ENCODE data around the gene GPD1. TPM values are rescaled to one million over a fixed set of nuclear protein-coding genes. Genes with fewer than 3 reads are reported as not detected.

Gene GPD1
- total RNA-seq, 4 donors from 2014 or later, result 9.2 to 22.1 (median 11.3) TPM; not detected in 1

DNA sequence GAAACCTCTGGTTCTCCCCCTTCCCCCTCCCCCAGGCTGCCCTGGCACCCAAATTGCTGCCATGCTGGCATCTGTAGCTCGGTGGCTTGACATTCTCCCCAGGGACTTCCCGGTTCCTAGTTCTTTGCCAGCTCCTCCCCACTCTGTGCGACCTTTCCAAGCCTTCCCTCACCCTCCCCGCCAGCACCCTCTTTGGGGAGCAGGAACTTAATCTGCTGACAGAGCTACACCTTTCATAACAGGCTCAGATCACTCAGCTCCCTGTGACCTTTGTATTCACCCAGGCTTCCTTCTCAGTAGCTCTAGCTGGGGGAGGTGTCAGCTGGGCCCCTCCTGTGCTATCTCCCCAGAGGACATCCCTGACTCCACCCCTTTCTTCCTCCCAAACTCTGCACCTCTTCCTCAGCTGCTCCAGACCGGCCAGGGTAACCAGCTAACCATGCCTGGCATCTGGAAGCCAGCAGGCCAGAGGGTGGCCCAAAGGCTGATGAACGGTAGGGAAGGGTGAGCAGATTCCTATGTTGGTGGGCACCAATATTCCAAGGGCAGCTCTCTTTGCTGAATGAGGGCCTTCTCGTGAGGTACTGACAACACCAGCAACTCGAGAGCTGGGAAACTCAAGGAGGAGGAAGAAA, 6.4 kb downstream of the GPD1 start:
- in situ Hi-C loops (cut with MboI; ENCODE audit: low pct_ligation_motif_present in 1 of 4, low pct_unique_long_range_greater_than_20kb in 1 of 4, low sequenced_read_pairs in 3 of 4) (loop anchor here in 1 of 4 donors (10.0 kb wide), 1 partner anchor 55 kb away; the partner anchor contains the start of gene CERS5), intact Hi-C loops (cut with DNase I; ENCODE audit: low total_unique reads) (no loop called here)
- no peaks in the 10 kb centered on the region for H3K36me3 ChIP-seq
- peak overlapping the region in 2 of 4 donors; percentile 8 to 33 for H3K4me3 ChIP-seq
- H3K4me1 ChIP-seq, result peaks cover 31 to 43% (median 40%) of the 10 kb centered on the region in 4 donors
- peak overlapping the region; percentile 87 to 97 (median 93) for H3K27ac ChIP-seq
- no peaks in the 10 kb centered on the region for H3K9me3 ChIP-seq
- H3K27me3 ChIP-seq, result no peaks in the 10 kb centered on the region
- peak; percentile 78 for DNase-seq
- no peak for TF ChIP-seq POLR2A (IDR thresholded peaks at IDR 0.05)
- peak in 2 of 3 donors; percentile 28 to 41 for TF ChIP-seq POLR2AphosphoS5 (IDR thresholded peaks at IDR 0.05)
- 23% methylated on average over 8 of the region's 8 CpGs; no CpG with 5 or more reads in 1 of the 2 donors for WGBS, 2 donors (ENCODE audit: low coverage in 1 of 2)

DNA sequence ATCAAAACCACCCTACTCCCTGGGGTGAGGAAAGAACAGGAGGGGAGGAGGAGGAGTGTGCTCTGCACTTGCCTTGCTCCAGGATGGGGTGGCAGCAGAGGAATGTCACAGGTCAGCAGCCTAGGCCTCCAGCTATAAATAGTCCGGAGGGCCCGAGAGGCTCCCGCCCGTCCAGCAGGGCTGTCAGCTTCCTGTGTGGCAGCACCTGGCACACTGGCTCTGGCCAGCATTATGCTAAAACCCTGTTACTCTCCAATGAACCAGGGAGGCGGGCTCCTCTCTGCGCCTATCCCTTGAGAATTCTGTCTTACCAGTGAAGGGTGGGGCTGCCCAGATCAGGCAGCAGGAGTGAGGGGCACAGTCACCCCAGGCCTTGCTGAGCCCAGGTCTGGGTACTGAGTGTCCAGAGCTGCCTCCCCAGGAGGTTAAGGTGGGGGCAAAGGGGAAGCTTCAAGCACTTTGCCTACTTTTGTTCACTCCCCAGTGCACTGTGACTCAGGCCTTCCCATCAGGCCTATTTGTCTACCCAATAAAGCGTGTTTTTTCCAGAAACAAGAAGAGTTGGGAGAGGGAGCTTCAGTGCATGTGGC, 7.0 kb downstream of the GPD1 start:
- WGBS, 2 donors (ENCODE audit: low coverage in 1 of 2), result 27 to 61% methylated on average over 3 to 7 of the region's 7 CpGs
- peak; percentile 73 for DNase-seq
- intact Hi-C loops (cut with DNase I; ENCODE audit: low total_unique reads), result no loop called here
- no peaks in the 10 kb centered on the region for H3K9me3 ChIP-seq
- peak overlapping the region; percentile 87 to 97 (median 93) for H3K27ac ChIP-seq
- TF ChIP-seq POLR2A (IDR thresholded peaks at IDR 0.05) (peak; percentile 58), POLR2AphosphoS5 (IDR thresholded peaks at IDR 0.05) (peak in 1 of 3 donors; percentile 15), EP300 (IDR thresholded peaks at IDR 0.05; ENCODE audit: low read depth) (no peak)
- TF ChIP-seq, protein P1, sequence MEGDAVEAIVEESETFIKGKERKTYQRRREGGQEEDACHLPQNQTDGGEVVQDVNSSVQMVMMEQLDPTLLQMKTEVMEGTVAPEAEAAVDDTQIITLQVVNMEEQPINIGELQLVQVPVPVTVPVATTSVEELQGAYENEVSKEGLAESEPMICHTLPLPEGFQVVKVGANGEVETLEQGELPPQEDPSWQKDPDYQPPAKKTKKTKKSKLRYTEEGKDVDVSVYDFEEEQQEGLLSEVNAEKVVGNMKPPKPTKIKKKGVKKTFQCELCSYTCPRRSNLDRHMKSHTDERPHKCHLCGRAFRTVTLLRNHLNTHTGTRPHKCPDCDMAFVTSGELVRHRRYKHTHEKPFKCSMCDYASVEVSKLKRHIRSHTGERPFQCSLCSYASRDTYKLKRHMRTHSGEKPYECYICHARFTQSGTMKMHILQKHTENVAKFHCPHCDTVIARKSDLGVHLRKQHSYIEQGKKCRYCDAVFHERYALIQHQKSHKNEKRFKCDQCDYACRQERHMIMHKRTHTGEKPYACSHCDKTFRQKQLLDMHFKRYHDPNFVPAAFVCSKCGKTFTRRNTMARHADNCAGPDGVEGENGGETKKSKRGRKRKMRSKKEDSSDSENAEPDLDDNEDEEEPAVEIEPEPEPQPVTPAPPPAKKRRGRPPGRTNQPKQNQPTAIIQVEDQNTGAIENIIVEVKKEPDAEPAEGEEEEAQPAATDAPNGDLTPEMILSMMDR (IDR thresholded peaks at IDR 0.05), result no peak
- H3K4me1 ChIP-seq, result peaks cover 31 to 43% (median 40%) of the 10 kb centered on the region in 4 donors
- no peaks in the 10 kb centered on the region for H3K27me3 ChIP-seq
- no peaks in the 10 kb centered on the region for H3K36me3 ChIP-seq
- in situ Hi-C loops (cut with MboI; ENCODE audit: low pct_ligation_motif_present in 1 of 4, low pct_unique_long_range_greater_than_20kb in 1 of 4, low sequenced_read_pairs in 3 of 4), result loop anchor here in 1 of 4 donors (10.0 kb wide), 1 partner anchor 54 kb away; the partner anchor contains the start of gene CERS5
- H3K4me3 ChIP-seq, result peak overlapping the region in 2 of 4 donors; percentile 8 to 33

GRCh38 chr12:50111395-50111692, 7.5 kb downstream of the GPD1 start:
- H3K4me3 ChIP-seq, result peak overlapping the region in 2 of 4 donors; percentile 33 to 77

DNA sequence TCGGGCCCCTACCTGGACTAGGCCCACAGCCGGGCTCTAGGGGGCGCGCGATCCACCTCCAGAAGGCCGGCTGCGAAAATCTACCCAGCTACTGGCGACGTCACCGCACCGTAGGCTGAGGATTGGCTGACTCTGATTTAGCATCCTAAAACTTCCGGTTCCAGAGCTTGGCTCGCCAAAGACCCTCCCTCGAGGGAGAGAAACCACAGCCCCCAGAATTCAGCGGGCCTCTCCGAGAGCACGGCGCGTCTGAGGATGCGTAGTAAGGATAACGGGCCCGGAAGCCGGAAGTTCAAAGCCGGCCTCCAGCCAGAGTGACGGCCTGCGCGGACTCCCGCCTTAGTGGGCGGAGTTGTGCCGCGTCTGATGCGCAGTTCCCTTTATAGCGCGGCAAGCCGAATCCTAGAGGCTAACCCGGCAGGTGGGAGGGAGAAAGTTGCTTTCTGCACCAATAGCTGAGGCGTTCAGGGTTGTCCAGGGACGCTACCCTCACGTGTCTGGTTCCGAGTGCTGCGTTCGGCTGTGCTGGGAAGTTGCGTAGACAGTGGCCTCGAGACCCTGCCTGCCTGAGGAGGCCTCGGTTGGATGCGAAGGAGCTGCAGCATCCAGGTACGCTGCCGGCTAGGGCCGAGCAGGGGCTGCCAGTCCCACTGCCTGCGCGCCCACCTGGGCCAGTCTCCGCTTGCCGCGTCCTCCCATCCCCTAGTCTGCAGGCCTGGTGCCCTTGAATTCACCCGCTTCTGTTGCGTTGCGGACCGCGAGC, 8.1 kb downstream of the GPD1 start, which contains the start of gene COX14:
Gene COX14, plus strand, starts transcription at position 544 of the 763 bp plus-strand sequence. CDS start 7,808 bp downstream, outside the sequence.
- WGBS, 2 donors (ENCODE audit: low coverage in 1 of 2), result 0% methylated on average over 34 of the region's 59 CpGs; no CpG with 5 or more reads in 1 of the 2 donors
- peak; percentile 76 for TF ChIP-seq EP300 (IDR thresholded peaks at IDR 0.05; ENCODE audit: low read depth)
- TF ChIP-seq, protein P1 (IDR thresholded peaks at IDR 0.05), result peak; percentile 86 to 95 (median 89)
- TF ChIP-seq POLR2A (IDR thresholded peaks at IDR 0.05), result peak; percentile 98
- peak; percentile 99 for TF ChIP-seq POLR2AphosphoS5 (IDR thresholded peaks at IDR 0.05)
- Histone ChIP-seq H3K4me3 (peak within 1 kb of the TSS; percentile 67 to 93 (median 80)), H3K27ac (peak within 1 kb of the TSS; percentile 95 to 100 (median 98)), H3K36me3 (no peaks in the 10 kb centered on the region), H3K27me3 (no peaks in the 10 kb centered on the region), H3K4me1 (peaks cover 34 to 48% (median 40%) of the 10 kb centered on the region in 4 donors), H3K9me3 (no peaks in the 10 kb centered on the region)
- in situ Hi-C loops (cut with MboI; ENCODE audit: low pct_ligation_motif_present in 1 of 4, low pct_unique_long_range_greater_than_20kb in 1 of 4, low sequenced_read_pairs in 3 of 4), result loop anchor here in 1 of 4 donors (10.0 kb wide), 1 partner anchor 53 kb away; the partner anchor contains the start of gene CERS5
- intact Hi-C loops (cut with DNase I; ENCODE audit: low total_unique reads), result no loop called here
- DNase-seq, result peak; percentile 99

More at GRCh38 chr12:50111395-50111692, 7.5 kb downstream of the GPD1 start:
- no peaks in the 10 kb centered on the region for H3K27me3 ChIP-seq
- H3K4me1 ChIP-seq, result peaks cover 31 to 43% (median 40%) of the 10 kb centered on the region in 4 donors
- TF ChIP-seq POLR2A (IDR thresholded peaks at IDR 0.05), result no peak
- TF ChIP-seq, protein P1 (IDR thresholded peaks at IDR 0.05), result no peak
- no peak for TF ChIP-seq POLR2AphosphoS5 (IDR thresholded peaks at IDR 0.05)
- no peak for TF ChIP-seq EP300 (IDR thresholded peaks at IDR 0.05; ENCODE audit: low read depth)
- no peaks in the 10 kb centered on the region for H3K36me3 ChIP-seq
- DNase-seq, result no peak
- in situ Hi-C loops (cut with MboI; ENCODE audit: low pct_ligation_motif_present in 1 of 4, low pct_unique_long_range_greater_than_20kb in 1 of 4, low sequenced_read_pairs in 3 of 4) (loop anchor here in 1 of 4 donors (10.0 kb wide), 1 partner anchor 53 kb away; the partner anchor contains the start of gene CERS5), intact Hi-C loops (cut with DNase I; ENCODE audit: low total_unique reads) (no loop called here)
- H3K27ac ChIP-seq, result peak overlapping the region; percentile 87 to 97 (median 93)
- 21% methylated on average over 19 of the region's 19 CpGs; no CpG with 5 or more reads in 1 of the 2 donors for WGBS, 2 donors (ENCODE audit: low coverage in 1 of 2)
- no peaks in the 10 kb centered on the region for H3K9me3 ChIP-seq

Data from transverse colon (tissue), 4 donors.